HG03520 (cell line): ENCODE measurements around the gene PPP2R3B.
"Not testable (repeated sequence)": the region's sequence is repeated elsewhere in the genome, so short reads cannot be mapped to it uniquely, and the experiment has no call there.

ENCODE experiments used
- ATAC-seq: cut with Tn5 transposase; IDR thresholded peaks from one replicate; pipeline ENCODE4 v1.9.1; 2021; ENCODE audit warnings: mild to moderate bottlenecking, moderate library complexity; ENCODE audit not compliant: unreplicated experiment

Gene PPP2R3B, protein sequence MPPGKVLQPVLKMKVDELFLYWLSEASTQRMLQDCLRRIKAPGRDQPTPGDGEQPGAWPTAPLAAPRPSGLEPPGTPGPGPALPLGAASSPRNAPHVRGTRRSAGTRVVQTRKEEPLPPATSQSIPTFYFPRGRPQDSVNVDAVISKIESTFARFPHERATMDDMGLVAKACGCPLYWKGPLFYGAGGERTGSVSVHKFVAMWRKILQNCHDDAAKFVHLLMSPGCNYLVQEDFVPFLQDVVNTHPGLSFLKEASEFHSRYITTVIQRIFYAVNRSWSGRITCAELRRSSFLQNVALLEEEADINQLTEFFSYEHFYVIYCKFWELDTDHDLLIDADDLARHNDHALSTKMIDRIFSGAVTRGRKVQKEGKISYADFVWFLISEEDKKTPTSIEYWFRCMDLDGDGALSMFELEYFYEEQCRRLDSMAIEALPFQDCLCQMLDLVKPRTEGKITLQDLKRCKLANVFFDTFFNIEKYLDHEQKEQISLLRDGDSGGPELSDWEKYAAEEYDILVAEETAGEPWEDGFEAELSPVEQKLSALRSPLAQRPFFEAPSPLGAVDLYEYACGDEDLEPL

DNA sequence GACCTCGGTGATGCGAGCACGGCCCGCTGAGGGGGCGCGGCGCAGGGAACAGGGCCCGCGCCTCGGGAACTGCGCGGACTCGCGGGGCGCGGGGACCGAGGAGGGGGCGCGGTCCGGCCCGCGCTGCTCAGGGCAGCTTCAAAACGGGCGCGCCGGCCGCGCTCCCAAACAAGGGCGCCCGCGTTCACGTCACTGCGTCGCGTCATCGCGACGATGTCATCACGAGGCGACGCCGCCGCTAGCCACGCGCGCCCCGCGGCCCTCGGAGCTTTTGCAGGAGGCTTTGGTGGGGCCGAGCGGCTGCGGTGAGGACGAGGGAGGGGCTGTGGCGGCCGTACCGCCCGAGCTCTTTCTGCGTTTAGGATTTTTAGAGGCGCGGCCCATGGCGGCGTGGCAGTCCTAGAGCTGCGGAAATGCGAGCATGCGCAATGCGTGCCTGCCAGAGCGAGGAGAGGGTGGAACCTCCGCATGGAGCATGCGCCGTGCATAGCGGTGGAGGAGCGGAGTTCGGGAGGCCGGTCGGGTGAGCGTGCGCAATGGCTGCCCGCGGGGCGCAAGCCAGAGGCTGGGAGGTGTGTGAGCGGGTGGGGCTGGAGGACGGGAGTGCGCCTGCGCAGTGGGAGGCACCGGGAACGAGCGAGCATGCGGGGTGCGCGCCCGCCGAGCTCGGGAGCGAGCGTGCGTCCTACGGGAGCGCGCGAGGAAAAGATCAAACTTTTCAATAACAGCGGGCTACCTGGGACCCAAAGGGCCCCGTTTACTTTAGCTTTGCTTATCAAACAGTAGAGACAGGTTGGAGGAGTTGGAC is at the start of gene PPP2R3B:
Gene PPP2R3B (minus strand): TSS at position 140 of the 808 bp plus-strand sequence. CDS start 216 bp downstream, outside the sequence.
- ATAC-seq = peak; percentile 93

DNA sequence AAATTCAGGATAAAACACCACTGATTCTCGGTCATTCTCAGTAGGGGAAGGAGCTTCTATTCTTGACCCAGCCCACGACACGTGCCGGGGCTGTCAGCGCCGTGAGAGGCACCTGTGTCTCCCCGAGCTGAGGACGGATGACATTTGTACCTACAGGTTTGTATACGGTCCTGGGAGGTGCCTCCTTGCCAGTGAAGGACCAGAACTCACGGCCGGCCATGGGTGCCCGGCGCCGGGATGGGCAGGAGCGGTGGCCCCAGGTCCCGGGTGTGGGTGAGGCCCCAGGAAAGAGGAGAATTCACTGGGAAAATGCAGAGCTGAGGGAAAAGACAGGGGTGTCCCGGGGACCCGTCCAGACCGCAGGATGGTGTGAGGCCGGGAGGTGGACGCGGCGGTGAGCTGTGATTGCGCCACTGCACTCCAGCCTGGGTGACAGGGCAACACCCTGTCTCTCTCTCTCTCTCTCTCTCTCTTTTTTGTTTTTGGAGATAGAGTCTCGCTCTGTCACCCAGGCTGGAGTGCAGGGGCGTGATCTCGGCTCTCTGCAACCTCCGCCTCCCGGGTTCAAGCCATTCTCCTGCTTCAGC is 48.9 kb upstream of the PPP2R3B start:
- ATAC-seq = no peak

DNA sequence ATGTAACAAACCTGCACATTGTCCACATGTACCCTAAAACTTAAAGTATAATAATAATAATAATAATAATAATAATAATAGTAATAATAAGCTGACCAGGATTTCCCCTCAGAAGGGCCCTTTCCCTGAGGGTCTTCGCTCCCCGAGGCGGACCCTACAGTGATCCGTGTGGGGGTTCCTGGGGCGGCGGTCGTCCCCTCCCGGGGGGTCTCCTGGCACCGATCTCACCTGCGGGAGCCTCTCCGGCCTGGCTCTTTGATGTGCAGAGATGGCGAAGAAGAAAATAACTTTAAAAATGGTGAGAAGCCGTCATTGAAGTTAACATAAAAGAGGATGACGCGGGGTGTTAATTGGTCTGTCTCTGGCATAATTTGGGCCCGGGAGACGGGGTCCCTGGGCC is 48.2 kb upstream of the PPP2R3B start:
- ATAC-seq = no peak

DNA sequence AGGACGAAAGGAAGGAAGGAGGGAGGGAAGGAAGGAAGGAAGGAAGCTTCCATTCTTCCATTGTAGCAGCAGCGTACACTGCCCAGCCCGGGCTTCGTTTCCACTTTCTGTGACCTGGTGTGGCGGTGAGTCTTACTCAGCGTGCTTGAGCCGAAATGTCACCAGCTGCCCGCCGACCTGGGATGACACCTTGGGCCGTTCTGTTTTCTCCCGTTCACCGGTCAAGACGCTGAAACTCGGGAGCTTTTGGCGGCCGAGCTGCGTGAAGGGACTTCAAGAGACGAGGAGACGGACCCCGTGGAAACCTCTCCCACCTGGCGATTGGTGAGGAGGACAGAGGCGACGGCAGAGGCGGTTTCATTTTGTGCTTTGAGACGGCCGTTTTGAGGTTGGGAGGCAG is 47.1 kb upstream of the PPP2R3B start:
- no peak for ATAC-seq

DNA sequence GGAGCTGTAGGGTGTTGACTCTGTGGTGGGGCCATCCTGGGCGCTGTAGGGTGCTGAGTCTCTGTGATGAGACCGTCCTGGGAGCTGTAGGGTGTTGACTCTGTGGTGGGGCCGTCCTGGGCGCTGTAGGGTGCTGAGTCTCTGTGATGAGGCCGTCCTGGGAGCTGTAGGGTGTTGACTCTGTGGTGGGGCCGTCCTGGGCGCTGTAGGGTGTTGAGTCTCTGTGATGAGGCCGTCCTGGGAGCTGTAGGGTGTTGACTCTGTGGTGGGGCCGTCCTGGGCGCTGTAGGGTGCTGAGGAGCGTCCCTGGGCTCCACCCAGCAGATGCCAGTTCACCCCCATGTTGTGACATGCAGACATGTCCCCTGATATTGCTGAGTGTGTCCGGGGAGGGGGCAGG is 46.0 kb upstream of the PPP2R3B start:
- not testable (repeated sequence) for ATAC-seq

DNA sequence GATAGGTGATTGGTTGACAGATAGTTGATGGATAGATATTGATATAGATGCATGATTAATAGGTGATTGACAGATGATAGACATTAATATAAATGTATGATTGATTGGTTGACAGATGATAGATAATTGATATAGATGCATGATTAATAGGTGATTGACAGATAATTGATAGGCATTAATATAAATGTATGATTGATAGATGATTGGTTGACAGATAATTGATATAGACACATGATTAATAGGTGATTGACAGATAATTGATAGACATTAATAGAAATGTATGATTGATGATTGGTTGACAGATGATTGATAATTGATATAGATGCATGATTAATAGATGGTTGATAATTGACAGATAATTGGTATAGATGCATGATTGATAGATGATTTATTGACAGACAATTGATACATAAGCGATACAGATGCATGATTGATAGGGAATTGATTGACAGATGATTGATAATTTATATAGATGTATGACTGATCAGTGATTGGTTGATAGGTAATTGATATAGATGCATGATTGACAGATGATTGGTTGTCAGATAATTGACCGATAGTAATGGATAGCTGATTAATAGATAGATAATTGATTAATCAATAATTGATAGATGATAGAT is 44.9 kb upstream of the PPP2R3B start:
- no peak for ATAC-seq

DNA sequence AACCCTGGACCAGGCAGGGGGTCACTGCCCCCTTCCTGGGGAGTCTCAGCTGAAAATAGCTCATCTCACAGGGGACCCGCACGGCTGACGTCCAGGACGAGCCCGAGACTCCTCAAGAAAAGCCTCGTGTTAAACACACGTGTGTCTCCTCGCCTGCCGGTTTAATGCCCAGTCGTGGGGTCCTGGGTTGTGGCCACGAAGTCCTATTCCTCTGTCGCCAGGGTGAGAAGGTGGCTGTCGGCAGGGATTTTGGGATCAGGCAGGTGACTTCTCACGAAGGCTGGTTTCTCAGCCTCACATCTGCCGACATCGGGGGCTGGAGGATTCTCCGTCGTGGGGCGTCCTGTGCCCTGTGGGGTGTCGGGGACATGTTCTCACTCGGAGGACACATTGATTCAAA is 44.3 kb upstream of the PPP2R3B start:
- ATAC-seq = no peak

DNA sequence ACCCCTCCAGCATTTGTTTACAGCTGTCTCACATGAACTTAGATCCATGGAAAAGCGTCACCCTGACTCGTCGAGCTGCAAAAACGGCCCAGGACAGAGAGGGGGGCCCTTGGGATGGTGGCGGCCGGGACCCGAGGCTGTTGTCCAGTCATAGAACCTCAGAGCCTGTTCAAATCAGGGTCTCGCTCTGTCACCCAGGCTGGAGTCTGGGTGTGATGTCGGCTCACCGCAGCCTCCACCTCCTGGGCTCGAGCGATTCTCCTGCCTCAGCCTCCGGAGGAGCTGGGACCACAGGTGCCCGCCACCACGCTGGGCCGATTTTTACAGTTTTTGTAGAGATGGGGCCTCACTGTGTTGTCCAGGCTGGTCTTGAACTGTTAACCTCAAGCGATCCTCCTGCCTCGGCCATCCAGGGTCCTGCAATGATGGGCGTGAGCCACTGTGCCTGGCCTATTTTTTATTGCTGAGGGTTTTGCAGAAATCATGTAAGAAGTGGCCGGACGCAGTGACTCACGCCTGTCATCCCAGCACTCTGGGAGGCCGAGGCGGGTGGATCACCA is 42.6 kb upstream of the PPP2R3B start:
- no peak for ATAC-seq

DNA sequence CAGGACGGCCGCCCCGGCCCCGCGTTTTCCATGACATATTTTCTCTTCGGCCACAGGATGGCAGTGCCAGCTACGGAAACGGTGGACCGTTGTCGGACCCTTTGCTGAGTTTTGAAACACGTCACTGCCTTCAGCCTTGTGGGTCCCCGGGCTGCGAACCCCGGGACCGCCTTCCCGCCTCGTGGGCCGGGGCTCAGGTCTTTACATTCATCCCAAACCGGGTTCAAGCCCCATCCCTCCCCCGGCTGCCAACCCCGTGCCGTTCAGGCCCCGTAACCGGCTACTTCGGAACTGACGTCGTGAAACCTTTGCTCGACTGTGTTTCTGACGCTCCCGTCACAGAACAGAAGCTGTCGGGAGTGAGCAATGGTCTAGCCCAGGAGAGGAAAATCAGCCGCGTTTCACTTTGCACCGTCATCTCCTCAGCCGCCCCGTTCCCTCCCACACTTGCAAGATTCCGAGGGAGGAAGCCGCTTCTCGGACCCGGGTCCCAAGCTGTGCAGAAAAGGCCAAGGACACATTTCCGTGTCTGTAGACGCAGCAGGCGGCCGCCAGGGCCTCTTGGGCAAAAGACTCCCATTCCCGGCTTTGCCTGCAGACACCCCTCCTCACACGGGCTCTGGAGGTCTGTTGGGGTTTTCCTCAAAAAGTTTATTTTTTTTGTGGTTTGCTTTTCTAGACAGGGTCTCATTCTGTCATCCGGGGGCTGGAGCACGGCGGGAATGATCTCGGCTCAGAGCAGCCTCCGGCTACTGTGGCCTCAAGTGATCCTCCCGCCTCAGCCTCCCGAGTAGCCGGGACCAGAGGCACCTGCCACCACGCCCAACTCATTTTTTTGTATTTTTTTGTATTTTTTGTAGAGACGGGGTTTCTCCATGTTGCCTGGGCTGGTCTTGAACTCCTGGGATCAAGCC is 41.4 kb upstream of the PPP2R3B start:
- ATAC-seq = no peak

DNA sequence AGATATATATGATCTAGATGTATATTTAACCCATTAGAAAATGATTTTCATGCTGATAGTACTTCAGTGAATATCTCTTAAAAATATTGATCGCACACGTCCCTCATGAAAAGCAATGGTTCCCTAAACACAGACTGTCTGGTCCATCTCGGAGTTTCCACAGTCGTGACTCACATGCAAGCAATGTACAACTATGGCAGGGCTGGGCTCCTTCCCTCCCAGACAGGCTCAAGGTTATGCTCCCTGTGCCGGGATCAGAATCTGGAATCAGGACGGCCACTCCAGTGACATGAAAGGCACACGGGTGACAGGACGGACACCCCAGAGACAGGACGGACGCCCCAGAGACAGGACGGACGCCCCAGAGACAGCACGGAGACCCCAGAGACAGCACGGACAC is 40.2 kb upstream of the PPP2R3B start:
- ATAC-seq = no peak

DNA sequence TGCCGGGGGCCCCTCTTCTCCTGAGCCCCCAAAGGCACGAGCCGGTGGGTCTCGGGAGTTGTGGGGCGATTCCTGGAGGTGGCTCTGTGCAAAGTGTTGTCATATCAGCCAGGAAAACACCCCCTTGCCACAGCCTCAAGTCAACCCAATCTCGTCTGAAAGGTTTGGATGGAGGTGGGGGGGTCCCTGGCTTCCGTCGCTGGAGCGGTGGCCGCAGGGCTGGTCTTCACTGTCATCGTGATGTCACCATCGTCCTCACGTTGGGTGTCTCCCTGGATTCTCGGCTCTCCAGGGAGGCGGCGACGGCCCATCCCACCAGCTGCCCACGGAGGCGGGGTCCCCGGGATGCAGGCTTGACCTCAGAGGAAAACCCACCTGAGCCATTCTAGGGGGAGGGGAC is 38.3 kb upstream of the PPP2R3B start:
- no peak for ATAC-seq

DNA sequence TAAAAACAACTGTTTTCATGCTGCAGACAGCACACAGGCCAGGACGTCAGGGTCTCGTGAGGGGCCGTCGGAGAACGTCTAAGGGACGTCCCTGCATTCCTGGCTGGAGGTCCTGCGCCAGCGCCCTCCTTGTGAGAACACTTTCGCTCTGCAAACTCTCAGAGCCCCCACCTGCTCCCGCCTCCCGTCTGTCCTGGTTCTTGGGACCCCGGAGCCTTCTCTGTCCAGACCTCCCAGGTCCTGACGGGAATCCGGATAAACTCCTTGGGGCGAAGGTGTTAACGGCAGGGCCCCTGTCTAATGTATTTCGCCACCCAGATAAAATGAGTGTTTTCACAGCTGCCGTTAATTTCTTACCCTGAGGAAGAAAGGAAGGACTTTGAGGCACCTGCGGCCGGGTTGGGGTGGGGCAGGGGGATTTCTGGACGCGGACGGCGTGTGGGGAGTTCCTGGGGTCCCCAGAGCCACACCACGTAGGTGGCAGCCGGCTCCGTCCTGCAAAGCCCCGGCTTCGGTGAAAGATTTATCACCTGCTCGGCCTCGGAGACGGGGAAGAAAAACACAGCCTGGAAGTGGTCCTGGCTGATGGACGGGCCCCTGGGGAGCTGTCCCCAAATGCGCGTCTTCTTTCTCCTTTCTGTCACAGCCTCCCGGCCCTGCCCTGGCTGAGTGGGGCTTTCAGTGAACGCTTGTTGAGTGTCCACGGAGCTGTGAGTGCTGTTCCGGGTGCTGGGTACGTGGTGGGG is 35.1 kb upstream of the PPP2R3B start:
- ATAC-seq = no peak

DNA sequence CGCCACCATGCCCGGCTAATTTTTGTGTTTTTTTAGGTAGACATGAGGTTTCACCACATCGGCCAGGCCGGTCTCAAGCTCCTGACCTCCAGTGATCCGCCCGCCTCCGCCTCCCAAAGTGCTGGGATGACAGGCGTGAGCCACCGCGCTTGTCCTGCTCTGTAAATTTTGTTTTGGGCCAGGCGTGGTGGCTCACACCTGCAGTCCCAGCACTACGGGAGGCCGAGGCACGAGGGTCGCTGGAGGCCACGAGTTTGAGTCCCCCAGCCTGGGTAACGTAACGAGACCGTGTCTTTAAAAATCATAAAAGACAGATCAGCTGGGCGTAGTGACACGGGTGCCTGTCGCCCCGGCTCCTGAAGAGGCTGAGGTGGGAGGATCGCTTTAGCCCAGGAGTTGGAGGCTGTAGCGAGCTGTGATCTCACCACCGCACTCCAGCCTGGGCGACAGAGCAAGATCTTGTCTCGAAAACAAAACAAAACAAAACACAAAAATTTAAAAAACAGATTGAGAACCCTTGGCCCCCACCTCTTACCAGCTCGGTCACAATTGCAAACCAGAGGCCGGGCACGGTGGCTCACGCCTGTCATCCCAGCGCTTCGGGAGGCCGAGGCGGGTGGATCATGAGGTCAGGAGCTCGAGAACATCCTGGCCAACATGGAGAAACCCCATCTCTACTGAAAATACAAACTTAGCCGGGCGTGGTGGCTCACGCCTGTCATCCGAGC is 34.0 kb upstream of the PPP2R3B start:
- ATAC-seq = no peak

DNA sequence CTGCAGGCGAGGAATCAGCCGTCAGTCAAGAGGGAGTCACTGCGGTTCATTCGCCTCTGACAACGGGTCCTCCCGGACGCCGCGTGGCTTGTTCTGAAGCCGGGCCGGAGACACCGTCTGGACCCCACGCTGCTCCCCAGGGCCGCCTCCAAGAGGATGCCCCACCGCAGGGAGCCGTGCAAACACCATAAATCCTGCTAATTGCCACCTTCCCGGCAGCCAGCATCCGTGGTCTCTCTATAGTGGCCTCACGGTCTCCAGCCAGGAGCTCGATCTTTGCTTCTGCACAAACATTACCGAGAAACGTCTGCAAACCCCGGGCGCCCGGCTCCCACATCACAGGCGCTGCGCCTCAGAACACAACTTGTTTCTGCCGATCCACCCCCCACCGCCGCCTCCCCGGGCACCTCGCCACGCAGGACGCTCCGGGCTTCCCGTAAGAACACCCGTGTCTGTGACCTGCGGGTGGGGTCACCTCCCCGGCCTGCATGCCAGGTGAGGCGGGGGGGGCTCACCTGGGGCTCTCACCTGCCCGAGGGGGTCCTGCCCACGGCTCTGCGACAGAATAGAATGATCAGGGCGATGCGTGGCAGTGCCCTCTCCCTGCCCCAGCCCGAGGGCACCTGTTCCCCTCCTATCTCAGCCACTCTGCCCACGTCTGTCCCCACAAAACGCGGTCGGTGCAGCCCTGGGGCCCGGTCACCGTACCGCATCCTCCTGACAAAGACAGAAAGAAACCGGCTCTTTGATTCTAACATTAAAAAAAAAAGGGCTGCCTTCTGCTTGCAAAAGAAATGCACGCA is 32.4 kb upstream of the PPP2R3B start:
- ATAC-seq = no peak

DNA sequence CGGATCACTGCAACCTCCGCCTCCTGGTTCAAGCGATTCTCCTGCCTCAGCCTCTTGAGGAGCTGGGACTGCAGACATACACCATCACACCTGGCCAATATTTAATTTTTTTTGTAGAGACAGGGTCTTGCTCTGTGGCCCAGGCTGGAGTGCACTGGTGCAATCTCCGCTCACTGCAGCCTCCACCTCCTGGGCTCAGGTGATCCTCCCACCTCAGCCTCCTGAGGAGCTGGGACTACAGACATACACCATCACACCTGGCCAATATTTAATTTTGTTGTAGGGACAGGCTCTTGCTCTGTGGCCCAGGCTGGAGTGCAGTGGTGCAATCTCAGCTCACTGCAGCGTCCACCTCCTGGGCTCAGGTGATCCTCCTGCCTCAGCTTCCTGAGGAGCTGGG is 28.8 kb upstream of the PPP2R3B start:
- not testable (repeated sequence) for ATAC-seq

DNA sequence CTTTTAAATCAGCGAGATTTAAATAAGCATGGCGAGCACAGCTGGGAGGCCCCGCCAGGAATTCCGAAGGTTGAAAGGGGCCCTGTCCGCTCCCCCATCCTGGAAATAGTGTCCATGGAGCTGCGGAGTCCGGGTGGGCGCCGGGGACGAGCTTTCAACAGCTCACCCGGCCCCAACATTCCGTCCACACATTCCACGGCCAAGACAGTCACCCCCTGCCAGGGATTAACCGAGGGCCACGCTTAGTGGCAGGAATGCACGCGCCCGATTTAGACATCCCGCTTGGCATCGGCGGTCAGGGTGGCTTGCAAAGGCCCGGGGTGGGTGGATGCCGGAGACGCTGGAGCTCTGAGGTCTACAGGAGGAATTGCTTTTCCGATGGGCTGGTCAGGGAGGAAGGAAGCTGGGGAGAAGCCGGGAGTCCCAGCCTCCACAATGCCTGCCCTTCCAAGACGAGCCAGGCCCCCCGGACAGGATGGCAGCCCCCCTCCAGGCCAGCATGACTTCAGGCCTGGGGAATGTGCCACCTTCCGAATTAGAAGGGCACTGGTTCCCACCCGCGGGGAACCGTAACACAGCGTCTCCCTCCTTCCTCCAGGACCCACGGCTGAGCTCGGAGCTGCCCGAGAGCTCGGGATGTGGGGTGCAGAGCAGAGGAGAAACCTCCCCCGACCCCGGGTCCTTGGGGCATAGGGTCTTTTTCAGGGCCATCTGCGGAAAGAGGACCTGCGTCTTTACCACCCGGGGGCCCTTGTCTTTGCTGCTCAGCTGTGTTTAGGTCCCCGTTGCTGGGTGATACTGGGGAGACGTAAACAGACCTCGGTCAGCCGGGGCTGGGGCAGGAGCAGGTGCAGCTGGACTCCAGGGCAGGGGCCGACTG is 26.9 kb upstream of the PPP2R3B start:
- no peak for ATAC-seq
